H1 (cell line): ENCODE results near the gene NEDD4L. TPM values are rescaled to one million over a fixed set of nuclear protein-coding genes. Genes with fewer than 3 reads are reported as not detected.

ENCODE experiments used
- CTCF ChIA-PET: fragments of 300-600 bp; sonication (Branson Sonifier 250); formaldehyde crosslinking; loops from one replicate; lab custom pipeline; 2021; ENCODE audit not compliant: partially characterized antibody; lab: Charles Lee
- POLR2A ChIA-PET: fragments of 300-600 bp; sonication (Branson Sonifier 250); formaldehyde crosslinking; loops from one replicate; lab custom pipeline; 2021; ENCODE audit warnings: inconsistent platforms; ENCODE audit not compliant: partially characterized antibody; lab: Charles Lee
- DNase-seq, 2 experiments: peaks; one replicate each; pipeline versions ENCODE4 v3.0.0 to v3.0.0-alpha.2; 2010 to 2022; ENCODE audit warnings: low spot score in 2 of 2, low read depth in 1 of 2, mixed read lengths in 1 of 2
- FAIRE-seq: peaks from 2 replicates; lab custom pipeline; 2011; peaks lifted over from hg19 to GRCh38; lab: Jason Lieb, UNC
- H2AFZ ChIP-seq: 2 replicates; pipeline ENCODE4 v1.8.1; 2012; ENCODE audit warnings: low read length, inconsistent platforms
- H2AK5ac ChIP-seq: 2 replicates; pipeline ENCODE4 v1.6.1; 2013; ENCODE audit warnings: low read depth, low read length
- H2BK120ac ChIP-seq: replicated peaks from 2 replicates; pipeline ENCODE3; 2013; ENCODE audit warnings: low read depth, low read length, inconsistent platforms
- H2BK12ac ChIP-seq: 2 replicates; pipeline ENCODE4 v1.6.1; 2013; ENCODE audit warnings: low read depth, low read length
- H2BK15ac ChIP-seq: 2 replicates; pipeline ENCODE4 v1.6.1; 2013; ENCODE audit warnings: low read length
- H2BK20ac ChIP-seq: 2 replicates; pipeline ENCODE4 v1.6.1; 2013; ENCODE audit warnings: low read length
- H2BK5ac ChIP-seq: 2 replicates; pipeline ENCODE4 v1.6.1; 2013; ENCODE audit warnings: low read depth, low read length
- H3K14ac ChIP-seq: 2 replicates; pipeline ENCODE4 v1.6.1; 2013; ENCODE audit warnings: inconsistent platforms; ENCODE audit not compliant: insufficient read length
- H3K18ac ChIP-seq: 2 replicates; pipeline ENCODE4 v1.6.1; 2013; ENCODE audit warnings: low read length; ENCODE audit errors: extremely low read depth
- H3K23ac ChIP-seq: 2 replicates; pipeline ENCODE4 v1.6.1; 2013; ENCODE audit warnings: inconsistent platforms; ENCODE audit not compliant: insufficient read length
- H3K23me2 ChIP-seq: 2 replicates; pipeline ENCODE4 v1.6.1; 2013; ENCODE audit warnings: low read depth, low read length
- H3K27ac ChIP-seq: 2 replicates; pipeline ENCODE4 v1.6.1; 2011; ENCODE audit warnings: low read depth, low read length, inconsistent platforms
- H3K27me3 ChIP-seq, 4 experiments: replicated peaks in 1 of 4; 1 replicate in 1 of 4; 2 replicates in 3 of 4; pipeline versions ENCODE4 v1.6.1 to v1.8.1; 2011 to 2013; ENCODE audit warnings: low read length in 3 of 4, mild to moderate bottlenecking in 3 of 4, inconsistent platforms in 2 of 4, mixed read lengths in 2 of 4, moderate library complexity in 1 of 4; ENCODE audit not compliant: control insufficient read depth in 3 of 4, insufficient read depth in 3 of 4; ENCODE audit errors: extremely low read depth in 1 of 4
- H3K36me3 ChIP-seq, 4 experiments: 2 replicates each; pipeline versions ENCODE4 v1.6.1 to v1.8.1; 2011 to 2013; ENCODE audit warnings: mild to moderate bottlenecking in 4 of 4, low read length in 3 of 4, moderate library complexity in 2 of 4, control low read depth in 1 of 4, inconsistent platforms in 1 of 4; ENCODE audit not compliant: insufficient read depth in 4 of 4, control insufficient read depth in 2 of 4
- H3K4ac ChIP-seq: replicated peaks from 2 replicates; pipeline ENCODE3; 2013; ENCODE audit warnings: low read length, low read depth, mixed read lengths, inconsistent platforms; ENCODE audit not compliant: insufficient read length
- H3K4me1 ChIP-seq, 4 experiments: replicated peaks in 1 of 4; 1 replicate in 1 of 4; 2 replicates in 3 of 4; pipeline versions ENCODE4 v1.6.1 to v1.8.1; 2011 to 2013; ENCODE audit warnings: low read length in 3 of 4, inconsistent platforms in 2 of 4, mixed read lengths in 1 of 4; ENCODE audit not compliant: insufficient read depth in 4 of 4, control insufficient read depth in 3 of 4
- H3K4me2 ChIP-seq, 2 experiments: 2 replicates each; pipeline versions ENCODE4 v1.6.1 to v1.8.1; 2011 to 2013; ENCODE audit warnings: low read depth in 2 of 2, low read length in 2 of 2, control low read depth in 1 of 2, inconsistent platforms in 1 of 2, mild to moderate bottlenecking in 1 of 2; ENCODE audit not compliant: insufficient read depth in 1 of 2
- H3K4me3 ChIP-seq, 4 experiments: fragments of 200-600, 300-600 bp in 1 of 4; sonication (generic), shearing (Covaris generic), sonication (Bioruptor Twin) in 1 of 4; 2 replicates each; pipeline versions ENCODE4 v1.5.1 to v1.8.1; 2011 to 2016; ENCODE audit warnings: low read length in 4 of 4, low read depth in 3 of 4, control low read depth in 2 of 4, inconsistent platforms in 2 of 4, mild to moderate bottlenecking in 2 of 4, mixed read lengths in 1 of 4, moderate library complexity in 1 of 4; ENCODE audit not compliant: insufficient read depth in 2 of 4; ENCODE audit errors: extremely low read depth in 1 of 4
- H3K56ac ChIP-seq: replicated peaks from 2 replicates; pipeline ENCODE3; 2013; ENCODE audit warnings: low read depth, mild to moderate bottlenecking, mixed read lengths, low read length, inconsistent platforms; ENCODE audit not compliant: insufficient read length
- H3K79me1 ChIP-seq: 2 replicates; pipeline ENCODE4 v1.6.1; 2013; ENCODE audit warnings: low read depth, low read length, control low read depth
- H3K79me2 ChIP-seq, 2 experiments: 2 replicates each; pipeline versions ENCODE4 v1.6.1 to v1.8.1; 2012 to 2013; ENCODE audit warnings: low read length in 2 of 2, mild to moderate bottlenecking in 2 of 2, inconsistent platforms in 1 of 2; ENCODE audit not compliant: insufficient read depth in 2 of 2, control insufficient read depth in 1 of 2
- H3K9ac ChIP-seq, 4 experiments: replicated peaks in 1 of 4; 1 replicate in 1 of 4; 2 replicates in 3 of 4; pipeline versions ENCODE4 v1.6.1 to v1.8.1; 2011 to 2013; ENCODE audit warnings: low read depth in 3 of 4, low read length in 3 of 4, control low read depth in 2 of 4, mild to moderate bottlenecking in 2 of 4, moderate library complexity in 2 of 4, inconsistent platforms in 1 of 4; ENCODE audit errors: extremely low read depth in 1 of 4
- H3K9me3 ChIP-seq, 2 experiments: 2 replicates each; pipeline versions ENCODE4 v1.6.1 to v1.8.1; 2012 to 2013; ENCODE audit warnings: mild to moderate bottlenecking in 2 of 2, moderate library complexity in 2 of 2, control low read depth in 1 of 2, inconsistent platforms in 1 of 2, low read depth in 1 of 2, low read length in 1 of 2, mixed read lengths in 1 of 2; ENCODE audit not compliant: insufficient read depth in 2 of 2
- H4K20me1 ChIP-seq, 2 experiments: replicated peaks in 1 of 2; 2 replicates each; pipeline versions ENCODE3 to v1.8.1; 2011 to 2013; ENCODE audit warnings: inconsistent platforms in 2 of 2, low read length in 2 of 2, mild to moderate bottlenecking in 1 of 2; ENCODE audit not compliant: insufficient read depth in 2 of 2, control insufficient read depth in 1 of 2
- H4K5ac ChIP-seq: 2 replicates; pipeline ENCODE4 v1.6.1; 2013; ENCODE audit warnings: low read length, low read depth, mixed read lengths, inconsistent platforms; ENCODE audit not compliant: insufficient read length
- H4K8ac ChIP-seq: 2 replicates; pipeline ENCODE4 v1.8.0; 2013; ENCODE audit warnings: mild to moderate bottlenecking, moderate library complexity, low read length, inconsistent platforms; ENCODE audit not compliant: insufficient read depth; ENCODE audit errors: extremely low read depth
- H4K91ac ChIP-seq: replicated peaks from 2 replicates; pipeline ENCODE3; 2013; ENCODE audit warnings: low read length, mixed read lengths, inconsistent platforms; ENCODE audit not compliant: insufficient read length
- BRCA1 ChIP-seq: IDR thresholded peaks from 2 replicates; pipeline ENCODE4 v1.6.1; 2012; ENCODE audit warnings: low read depth, low read length, improper control_type of control experiment
- CBX8 ChIP-seq: fragments of 300-800, 300-1000 bp; sonication (generic); IDR thresholded peaks from 2 replicates; pipeline ENCODE4 v1.7.1; 2016; ENCODE audit warnings: low read depth, low read length, borderline replicate concordance
- CHD2 ChIP-seq: IDR thresholded peaks from 2 replicates; pipeline ENCODE4 v1.6.1; 2012; ENCODE audit warnings: low read length, improper control_type of control experiment
- GABPA ChIP-seq: IDR thresholded peaks from 2 replicates; pipeline ENCODE4 v1.6.1; 2011; ENCODE audit warnings: mild to moderate bottlenecking, low read length, moderate library complexity, borderline replicate concordance; ENCODE audit not compliant: insufficient read depth
- GTF2F1 ChIP-seq: IDR thresholded peaks from 2 replicates; pipeline ENCODE4 v1.6.1; 2012; ENCODE audit warnings: low read depth, low read length, improper control_type of control experiment, borderline replicate concordance
- JUND ChIP-seq: IDR thresholded peaks from 2 replicates; pipeline ENCODE4 v1.6.1; 2011; ENCODE audit warnings: mild to moderate bottlenecking, improper control_type of control experiment, low read length
- NANOG ChIP-seq: IDR thresholded peaks from 2 replicates; pipeline ENCODE4 v1.6.1; 2011; ENCODE audit warnings: low read length, low read depth, mild to moderate bottlenecking, inconsistent platforms; ENCODE audit not compliant: insufficient read depth, poor library complexity, severe bottlenecking
- PHF8 ChIP-seq: fragments of 200-600 bp; sonication (generic); conservative IDR thresholded peaks from 2 replicates; pipeline ENCODE4 v1.7.1; 2012; ENCODE audit warnings: low read depth, mild to moderate bottlenecking, inconsistent platforms, low read length, moderate library complexity
- SIX5 ChIP-seq: IDR thresholded peaks from 2 replicates; pipeline ENCODE4 v1.6.1; 2011; ENCODE audit warnings: mild to moderate bottlenecking, low read depth, low read length
- SUZ12 ChIP-seq: fragments of 200-600 bp; sonication (generic); IDR thresholded peaks from 2 replicates; pipeline ENCODE4 v1.6.1; 2012; ENCODE audit warnings: mild to moderate bottlenecking, inconsistent platforms, low read length, moderate library complexity, mixed read lengths
- TAF7 ChIP-seq: optimal IDR thresholded peaks from 2 replicates; pipeline ENCODE3; 2011; ENCODE audit warnings: low read depth, mild to moderate bottlenecking, inconsistent platforms, low read length, moderate library complexity, borderline replicate concordance
- TBP ChIP-seq: IDR thresholded peaks from 2 replicates; pipeline ENCODE4 v1.6.1; 2011; ENCODE audit warnings: low read depth, low read length, improper control_type of control experiment
- TEAD4 ChIP-seq: IDR thresholded peaks from 2 replicates; pipeline ENCODE4 v1.6.1; 2012; ENCODE audit warnings: low read depth, low read length, inconsistent platforms, mixed read lengths
- WGBS, 2 experiments: shearing (Covaris generic) in 1 of 2; methylation state at CpG; one replicate each; pipeline versions ENCODE4 v1.1.6 to v1.1.7; 2013 to 2015; ENCODE audit warnings: low lambda C conversion rate in 2 of 2, mixed read lengths in 2 of 2, inconsistent platforms in 1 of 2, low coverage in 1 of 2, missing lambda C conversion rate in 1 of 2; ENCODE audit not compliant: insufficient replicate concordance in 2 of 2, insufficient coverage in 1 of 2, insufficient read length in 1 of 2; ENCODE audit errors: extremely low coverage in 1 of 2, missing lambda C conversion rate in 1 of 2; 5-methylcytosine and 5-hydroxymethylcytosine counted together
- polyA plus RNA-seq, 7 experiments: library from polyadenylated mRNA; depleted of rRNA in 3 of 7; stranded (reverse) in 5 of 7; unstranded in 2 of 7; fragments of >200 nt in 5 of 7; fragments of 200-250 nt in 2 of 7; gene quantifications; 1 replicate in 5 of 7; 2 replicates in 1 of 7; 4 replicates in 1 of 7; pipeline versions ENCODE4 v1.2.1 to v1.2.3, GENCODE V29; 2011 to 2013; ENCODE audit warnings: missing spikeins in 2 of 7, mixed read lengths in 2 of 7
- total RNA-seq: library from RNA; stranded (reverse); fragmentation: NEBNext Ultra II Directional; extraction: Animal tissue kit (Norgen Biotek cat#: 25700); gene quantifications from 2 replicates; pipeline ENCODE4 v1.2.1, GENCODE V29; 2021
- TF ChIP-seq, protein P1 (sequence below): IDR thresholded peaks from 2 replicates; pipeline ENCODE4 v1.6.1; 2011; ENCODE audit warnings: low read length, improper control_type of control experiment

NEDD4L gene
- total and polyA plus RNA-seq, 2 of the 8 experiments (the other 6 are each of a cell fraction or from before 2014, with no cell fraction given), result 37.3 to 69.8 TPM

DNA sequence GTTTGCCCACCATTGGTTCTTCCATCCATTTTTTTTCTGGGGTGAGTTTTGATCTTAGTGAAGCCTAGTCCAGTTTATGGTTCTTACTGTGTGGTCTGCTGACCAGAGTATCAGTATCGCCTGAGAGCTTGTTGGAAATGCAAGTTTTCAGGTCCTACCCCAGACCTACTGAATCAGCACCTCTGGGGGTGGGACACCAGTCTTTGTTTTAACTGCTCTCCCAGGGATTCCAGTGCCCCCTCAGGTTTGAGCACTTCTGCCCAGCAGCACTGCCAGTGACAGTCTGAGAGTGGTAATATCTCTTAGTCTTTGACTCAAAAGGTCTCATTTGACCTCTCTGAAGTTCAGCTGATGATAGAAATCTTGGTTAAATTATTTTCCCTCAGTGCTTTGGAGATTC lies 315.6 kb downstream of the NEDD4L start:
- Histone ChIP-seq H3K18ac (no peak overlapping the region; the same call in 1 of the 2 replicates), H2BK15ac (no peak overlapping the region), H2BK5ac (no peak overlapping the region), H3K23me2 (no peaks in the 10 kb centered on the region), H3K14ac (no peak overlapping the region), H3K36me3 (peaks cover 3 to 4% (median 3%) of the 10 kb centered on the region in 4 experiments; a peak in 2 of 8 replicates), H3K27ac (no peak overlapping the region), H2AK5ac (no peak overlapping the region), H3K4me1 (peaks cover 0 to 14% (median 4%) of the 10 kb centered on the region in 4 experiments; a peak in 3 of 7 replicates), H3K4ac (no peak overlapping the region), H3K27me3 (no peaks in the 10 kb centered on the region), H2AFZ (no peak overlapping the region), H3K79me1 (no peaks in the 10 kb centered on the region), H3K4me2 (no peak overlapping the region), H3K23ac (no peak overlapping the region), H3K4me3 (no peak overlapping the region), H3K9me3 (no peaks in the 10 kb centered on the region), H4K5ac (no peak overlapping the region), H2BK12ac (no peak overlapping the region), H3K79me2 (no peaks in the 10 kb centered on the region), H2BK120ac (no peak overlapping the region), H4K8ac (no peak overlapping the region), H4K20me1 (no peaks in the 10 kb centered on the region), H3K9ac (no peak overlapping the region), H4K91ac (no peak overlapping the region), H3K56ac (no peak overlapping the region), H2BK20ac (no peak overlapping the region)
- 100% methylated on average over 1 of the region's 1 CpG; no CpG with 5 or more reads in 1 of the 2 experiments for WGBS, 2 experiments
- POLR2A ChIA-PET, result no interaction called here
- FAIRE-seq (no peak), DNase-seq (no peak)
- CTCF ChIA-PET, result interaction anchor here (0.8 to 1.1 kb wide), 2 partner anchors 20 to 352 kb away, joined by 3 to 4 read pairs; no protein-coding TSS in a partner anchor
- TF ChIP-seq SUZ12, result no peak
- TF ChIP-seq SIX5, result no peak
- TF ChIP-seq PHF8, result no peak
- TF ChIP-seq TAF7, result no peak
- no peak for TF ChIP-seq TBP
- no peak for TF ChIP-seq NANOG
- no peak for TF ChIP-seq CBX8
- TF ChIP-seq GTF2F1, result no peak
- no peak for TF ChIP-seq JUND
- TF ChIP-seq BRCA1, result no peak
- TF ChIP-seq CHD2, result no peak
- no peak for TF ChIP-seq TEAD4
- no peak for TF ChIP-seq GABPA
- TF ChIP-seq, protein P1, sequence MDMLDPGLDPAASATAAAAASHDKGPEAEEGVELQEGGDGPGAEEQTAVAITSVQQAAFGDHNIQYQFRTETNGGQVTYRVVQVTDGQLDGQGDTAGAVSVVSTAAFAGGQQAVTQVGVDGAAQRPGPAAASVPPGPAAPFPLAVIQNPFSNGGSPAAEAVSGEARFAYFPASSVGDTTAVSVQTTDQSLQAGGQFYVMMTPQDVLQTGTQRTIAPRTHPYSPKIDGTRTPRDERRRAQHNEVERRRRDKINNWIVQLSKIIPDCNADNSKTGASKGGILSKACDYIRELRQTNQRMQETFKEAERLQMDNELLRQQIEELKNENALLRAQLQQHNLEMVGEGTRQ, result no peak
